Hepatocyte (in vitro differentiated cells): ENCODE results near the gene CTNNA3. TPM values are rescaled to one million over a fixed set of nuclear protein-coding genes. Genes with fewer than 3 reads are reported as not detected.

Experiments used
- DNase-seq: peaks from one replicate; pipeline ENCODE4 v3.0.0-alpha.2; 2016; ENCODE audit warnings: low spot score
- H2AFZ ChIP-seq: fragments of 200-600 bp; sonication (generic); 2 replicates; pipeline ENCODE4 v1.6.0; 2016; ENCODE audit warnings: antibody characterized with exemption, mild to moderate bottlenecking
- H3K27ac ChIP-seq: fragments of 200-600 bp; sonication (generic); 2 replicates; pipeline ENCODE4 v1.5.1; 2016; ENCODE audit warnings: mild to moderate bottlenecking
- H3K27me3 ChIP-seq: fragments of 200-600 bp; sonication (generic); 2 replicates; pipeline ENCODE4 v1.6.1; 2016
- H3K36me3 ChIP-seq: fragments of 200-600 bp; sonication (generic); replicated peaks from 2 replicates; pipeline ENCODE4 v1.5.1; 2016; ENCODE audit warnings: low read depth; ENCODE audit not compliant: insufficient read depth
- H3K4me1 ChIP-seq: fragments of 200-600 bp; sonication (generic); 2 replicates; pipeline ENCODE4 v1.5.1; 2016; ENCODE audit warnings: mild to moderate bottlenecking, moderate library complexity; ENCODE audit not compliant: insufficient read depth
- H3K4me2 ChIP-seq: fragments of 200-600 bp; sonication (generic); 2 replicates; pipeline ENCODE4 v1.6.0; 2016
- H3K4me3 ChIP-seq: fragments of 200-600 bp; sonication (generic); 2 replicates; pipeline ENCODE4 v1.5.1; 2016; ENCODE audit warnings: mild to moderate bottlenecking
- H3K79me2 ChIP-seq: fragments of 200-600 bp; sonication (generic); 2 replicates; pipeline ENCODE4 v1.6.0; 2017; ENCODE audit warnings: mild to moderate bottlenecking
- H3K9me2 ChIP-seq: fragments of 200-600 bp; sonication (generic); replicated peaks from 2 replicates; pipeline ENCODE4 v1.6.0; 2017; ENCODE audit warnings: mild to moderate bottlenecking; ENCODE audit not compliant: insufficient read depth
- H3K9me3 ChIP-seq: fragments of 200-600 bp; sonication (generic); 2 replicates; pipeline ENCODE4 v1.5.1; 2016; ENCODE audit warnings: low read depth, mild to moderate bottlenecking
- H4K20me1 ChIP-seq: fragments of 200-600 bp; sonication (generic); 2 replicates; pipeline ENCODE4 v1.6.0; 2016; ENCODE audit warnings: mild to moderate bottlenecking; ENCODE audit not compliant: insufficient read depth, poor library complexity, severe bottlenecking
- CTCF ChIP-seq: fragments of 200-600 bp; sonication (generic); IDR thresholded peaks from 2 replicates; pipeline ENCODE4 v1.5.1; 2016; ENCODE audit warnings: antibody characterized with exemption, mild to moderate bottlenecking; ENCODE audit not compliant: poor library complexity
- EZH2 ChIP-seq: fragments of 200-600 bp; sonication (generic); IDR thresholded peaks from 2 replicates; pipeline ENCODE4 v1.6.1; 2016; ENCODE audit warnings: antibody characterized with exemption, mild to moderate bottlenecking, borderline replicate concordance
- EZH2phosphoT487 ChIP-seq: fragments of 200-600 bp; sonication (generic); IDR thresholded peaks from one replicate; pipeline ENCODE4 v1.6.1; 2018; ENCODE audit warnings: antibody characterized with exemption, mild to moderate bottlenecking, low read depth, moderate library complexity; ENCODE audit not compliant: unreplicated experiment, severe bottlenecking
- WGBS: methylation state at CpG from one replicate; pipeline ENCODE4 v1.1.6; 2016; ENCODE audit warnings: low lambda C conversion rate; ENCODE audit errors: missing lambda C conversion rate; 5-methylcytosine and 5-hydroxymethylcytosine counted together
- polyA plus RNA-seq: library from polyadenylated mRNA; unstranded; fragments of >200 nt; fragmentation: Nextera tagmentation; extraction: Ambion mirVana; gene quantifications from 2 replicates; pipeline ENCODE4 v1.2.1, GENCODE V29; 2016
- total RNA-seq: library from RNA; depleted of rRNA; stranded (reverse); fragments of >200 nt; gene quantifications from 2 replicates; pipeline ENCODE4 v1.2.3, GENCODE V29; 2014

The CTNNA3 gene
- total and polyA plus RNA-seq, 2 experiments from 2014 or later: 12.9 to 25.9 TPM

- H3K4me3 ChIP-seq: no peak overlapping the region
- H3K79me2 ChIP-seq: no peaks in the 10 kb centered on the region
- TF ChIP-seq CTCF (no peak), EZH2phosphoT487 (no peak), EZH2 (no peak)
- H3K27ac ChIP-seq: no peak overlapping the region
- H2AFZ ChIP-seq: no peak overlapping the region
- H3K27me3 ChIP-seq: no peaks in the 10 kb centered on the region
- 85% methylated on average over 1 of the region's 1 CpG for WGBS
- H3K4me2 ChIP-seq: no peak overlapping the region
- H3K9me3 ChIP-seq: no peaks in the 10 kb centered on the region
- H3K4me1 ChIP-seq: no peaks in the 10 kb centered on the region
- no peaks in the 10 kb centered on the region for H3K9me2 ChIP-seq
- H4K20me1 ChIP-seq: no peaks in the 10 kb centered on the region
- H3K36me3 ChIP-seq: no peaks in the 10 kb centered on the region
- DNase-seq: no peak
Measured at GRCh38 chr10:66223656-66224055, 1472.3 kb downstream of the CTNNA3 start.

GRCh38 chr10:66222462-66223046 lies 1473.4 kb downstream of the CTNNA3 start:
- no peak overlapping the region for H2AFZ ChIP-seq
- H3K36me3 ChIP-seq: no peaks in the 10 kb centered on the region
- no peaks in the 10 kb centered on the region for H3K9me3 ChIP-seq
- no peak for DNase-seq
- no peak overlapping the region for H3K27ac ChIP-seq
- WGBS: 77% methylated on average over 3 of the region's 3 CpGs
- no peaks in the 10 kb centered on the region for H3K9me2 ChIP-seq
- H3K4me3 ChIP-seq: no peak overlapping the region
- TF ChIP-seq EZH2phosphoT487: no peak
- no peak for TF ChIP-seq CTCF
- no peak for TF ChIP-seq EZH2
- H3K27me3 ChIP-seq: no peaks in the 10 kb centered on the region
- H3K79me2 ChIP-seq: no peaks in the 10 kb centered on the region
- H3K4me2 ChIP-seq: no peak overlapping the region
- no peaks in the 10 kb centered on the region for H4K20me1 ChIP-seq
- H3K4me1 ChIP-seq: no peaks in the 10 kb centered on the region

- no peaks in the 10 kb centered on the region for H3K9me3 ChIP-seq
- H3K4me2 ChIP-seq: no peak overlapping the region
- no peaks in the 10 kb centered on the region for H3K27me3 ChIP-seq
- H3K4me3 ChIP-seq: no peak overlapping the region
- H3K36me3 ChIP-seq: no peaks in the 10 kb centered on the region
- no peak overlapping the region for H2AFZ ChIP-seq
- H4K20me1 ChIP-seq: no peaks in the 10 kb centered on the region
- no peaks in the 10 kb centered on the region for H3K4me1 ChIP-seq
- H3K9me2 ChIP-seq: no peaks in the 10 kb centered on the region
- WGBS: 69% methylated on average over 5 of the region's 5 CpGs
- no peak for DNase-seq
- no peaks in the 10 kb centered on the region for H3K79me2 ChIP-seq
- TF ChIP-seq CTCF: no peak
- TF ChIP-seq EZH2: no peak
- no peak for TF ChIP-seq EZH2phosphoT487
- no peak overlapping the region for H3K27ac ChIP-seq
Measured at GRCh38 chr10:66218981-66219587, 1476.9 kb downstream of the CTNNA3 start.
